Stimulated activated CD4-positive, alpha-beta T cell treated with anti-CD3 and anti-CD28 coated beads, TNF-alpha, amount 100 ng/mL, for 4 hours (primary cell): ENCODE data around the gene CACNA1D.

ENCODE experiments used
- DNase-seq, 3 experiments: peaks; one replicate each; pipeline ENCODE4 v3.0.0-alpha.2; 2020; ENCODE audit warnings: low read depth in 3 of 3

Gene CACNA1D

GRCh38 chr3:53525765-53526703 is 31.6 kb downstream of the CACNA1D start:
- DNase-seq, result no peak

- DNase-seq, result no peak
These were observed 32.3 kb downstream of the CACNA1D start for GRCh38 chr3:53526704-53527055.

GRCh38 chr3:53530205-53530604 is 35.8 kb downstream of the CACNA1D start:
- DNase-seq, result no peak

- no peak for DNase-seq
These were observed 37.3 kb downstream of the CACNA1D start for GRCh38 chr3:53531749-53532148.

- DNase-seq, result no peak
These were observed 39.1 kb downstream of the CACNA1D start for GRCh38 chr3:53533472-53533871.

- no peak for DNase-seq
These were observed 39.8 kb downstream of the CACNA1D start for GRCh38 chr3:53534216-53534615.

GRCh38 chr3:53534676-53535400 is 40.4 kb downstream of the CACNA1D start:
- DNase-seq, result no peak

GRCh38 chr3:53536282-53536681 is 41.9 kb downstream of the CACNA1D start:
- no peak for DNase-seq

GRCh38 chr3:53544357-53544756 is 49.9 kb downstream of the CACNA1D start:
- DNase-seq, result no peak

- DNase-seq, result no peak
These were observed 51.0 kb downstream of the CACNA1D start for GRCh38 chr3:53545310-53545995.

- DNase-seq, result no peak
These were observed 51.6 kb downstream of the CACNA1D start for GRCh38 chr3:53545996-53546359.

- no peak for DNase-seq
These were observed 52.9 kb downstream of the CACNA1D start for GRCh38 chr3:53547327-53547726.

GRCh38 chr3:53550005-53550620 is 55.7 kb downstream of the CACNA1D start:
- no peak for DNase-seq

- no peak for DNase-seq
These were observed 56.9 kb downstream of the CACNA1D start for GRCh38 chr3:53551324-53551723.

- no peak for DNase-seq
These were observed 58.3 kb downstream of the CACNA1D start for GRCh38 chr3:53552730-53553129.

- DNase-seq, result no peak
These were observed 58.8 kb downstream of the CACNA1D start for GRCh38 chr3:53553200-53553599.

- DNase-seq, result no peak
These were observed 60.2 kb downstream of the CACNA1D start for GRCh38 chr3:53554559-53555067.

GRCh38 chr3:53555068-53555588 is 60.7 kb downstream of the CACNA1D start:
- DNase-seq, result no peak

GRCh38 chr3:53566461-53567145 is 72.2 kb downstream of the CACNA1D start:
- no peak for DNase-seq

- DNase-seq, result no peak
These were observed 75.7 kb downstream of the CACNA1D start for GRCh38 chr3:53570081-53570480.

GRCh38 chr3:53570709-53571108 is 76.3 kb downstream of the CACNA1D start:
- DNase-seq, result no peak
